HG03432 (cell line): Measurements from ENCODE around the gene PRDM16.

ENCODE experiments used
- ATAC-seq: cut with Tn5 transposase; IDR thresholded peaks from one replicate; pipeline ENCODE4 v1.9.1; 2021; ENCODE audit warnings: mild to moderate bottlenecking, moderate library complexity; ENCODE audit not compliant: unreplicated experiment

PRDM16 gene

DNA sequence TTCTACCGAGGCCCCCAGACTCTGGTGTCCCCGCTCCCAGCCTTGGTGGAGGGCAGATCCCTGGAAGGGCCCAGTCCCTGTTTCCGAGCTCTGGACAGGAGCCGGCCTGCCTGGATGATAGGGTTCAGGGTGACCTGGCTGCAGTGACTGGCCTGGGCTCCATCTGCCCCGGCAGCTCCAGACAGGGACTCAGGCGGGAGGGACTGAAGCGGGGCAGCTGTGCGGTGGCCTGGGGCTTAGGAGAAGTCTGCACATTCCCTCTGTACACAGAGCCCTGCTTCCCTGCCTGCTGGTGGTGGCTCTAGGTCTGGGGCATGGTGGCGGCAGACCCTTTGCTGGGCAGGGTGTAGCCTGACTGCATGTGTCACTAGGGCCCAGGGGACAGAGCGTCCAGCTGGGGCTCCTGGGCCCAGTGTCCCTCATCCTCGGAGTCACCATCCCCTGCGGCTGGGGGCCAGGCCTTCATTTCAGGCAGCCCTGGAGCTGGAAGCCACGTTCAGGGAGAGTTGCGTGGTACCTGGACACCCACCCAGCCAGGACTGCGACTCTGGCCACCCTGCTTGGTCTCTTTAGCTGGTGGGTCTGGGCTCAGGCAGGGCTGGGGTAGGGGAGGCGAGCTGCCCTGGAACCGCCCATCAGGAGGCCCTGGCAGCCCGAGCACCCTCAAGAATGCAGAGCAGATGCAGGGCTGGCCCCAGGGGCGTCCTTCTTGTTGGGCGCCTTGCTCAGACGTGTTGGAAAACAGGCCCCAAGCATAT, 395.1 kb downstream of the PRDM16 start:
- no peak for ATAC-seq

DNA sequence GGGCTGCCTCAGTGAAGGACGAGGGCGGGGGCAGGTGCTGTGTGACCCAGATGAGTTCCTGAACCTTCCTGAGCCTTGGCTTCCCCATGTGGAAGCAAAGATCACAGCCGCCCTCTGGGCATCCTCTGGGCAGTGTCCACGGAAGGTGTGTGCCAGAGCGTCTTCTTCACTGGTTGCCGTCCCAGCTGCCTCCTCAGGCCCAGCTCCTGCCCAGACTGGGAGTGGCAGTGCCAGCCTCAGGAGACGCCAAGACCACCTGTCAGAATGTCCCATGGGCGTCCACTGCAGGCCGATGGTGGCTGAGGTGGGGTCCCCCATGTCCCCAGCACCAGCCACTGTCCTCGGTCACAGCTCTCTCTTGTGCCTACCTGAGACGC, 395.6 kb downstream of the PRDM16 start:
- ATAC-seq, result no peak

DNA sequence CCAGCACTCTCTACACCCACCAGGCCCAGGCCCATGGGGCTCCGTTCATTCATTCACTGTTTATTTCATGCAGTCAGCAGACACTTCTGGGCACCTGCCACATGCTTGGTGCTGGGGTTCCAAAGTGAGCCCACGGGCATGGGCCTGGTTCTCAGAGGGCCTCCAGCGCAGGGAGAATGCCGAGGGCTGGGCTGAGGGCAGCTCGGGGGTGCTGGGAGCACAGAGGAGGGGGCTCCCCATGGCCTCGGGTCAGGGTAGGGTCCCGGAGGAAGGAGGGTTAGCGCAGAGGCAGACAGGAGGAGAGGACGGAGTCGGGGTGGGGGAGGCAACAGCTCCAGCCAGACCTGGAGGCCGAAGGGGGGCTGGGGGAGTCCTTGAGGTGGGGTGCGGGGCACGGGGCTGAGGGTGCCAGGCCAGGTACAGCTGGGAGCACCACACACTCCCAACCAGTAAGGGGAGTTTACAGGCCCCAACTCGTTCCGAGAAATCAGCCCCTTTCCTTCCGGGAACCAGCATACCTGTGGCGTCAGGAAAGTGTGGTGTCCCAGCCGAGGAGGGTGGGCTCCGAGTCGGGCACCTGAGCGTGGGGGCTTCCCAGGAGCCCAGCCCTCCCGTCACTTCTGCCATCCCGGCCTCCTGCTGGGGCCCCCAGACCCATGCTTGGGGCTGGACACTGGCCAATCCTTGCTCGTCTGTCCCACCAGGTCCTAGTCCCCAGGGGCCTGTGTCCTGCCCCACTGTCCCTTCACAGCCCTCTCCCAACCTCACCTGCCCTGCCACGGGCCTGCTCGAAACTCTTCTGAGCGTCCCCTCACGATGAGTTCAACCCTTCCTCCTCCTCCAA, 396.3 kb downstream of the PRDM16 start:
- ATAC-seq, result no peak

- no peak for ATAC-seq
Observed at GRCh38 chr1:3465935-3466321, 396.9 kb downstream of the PRDM16 start.

DNA sequence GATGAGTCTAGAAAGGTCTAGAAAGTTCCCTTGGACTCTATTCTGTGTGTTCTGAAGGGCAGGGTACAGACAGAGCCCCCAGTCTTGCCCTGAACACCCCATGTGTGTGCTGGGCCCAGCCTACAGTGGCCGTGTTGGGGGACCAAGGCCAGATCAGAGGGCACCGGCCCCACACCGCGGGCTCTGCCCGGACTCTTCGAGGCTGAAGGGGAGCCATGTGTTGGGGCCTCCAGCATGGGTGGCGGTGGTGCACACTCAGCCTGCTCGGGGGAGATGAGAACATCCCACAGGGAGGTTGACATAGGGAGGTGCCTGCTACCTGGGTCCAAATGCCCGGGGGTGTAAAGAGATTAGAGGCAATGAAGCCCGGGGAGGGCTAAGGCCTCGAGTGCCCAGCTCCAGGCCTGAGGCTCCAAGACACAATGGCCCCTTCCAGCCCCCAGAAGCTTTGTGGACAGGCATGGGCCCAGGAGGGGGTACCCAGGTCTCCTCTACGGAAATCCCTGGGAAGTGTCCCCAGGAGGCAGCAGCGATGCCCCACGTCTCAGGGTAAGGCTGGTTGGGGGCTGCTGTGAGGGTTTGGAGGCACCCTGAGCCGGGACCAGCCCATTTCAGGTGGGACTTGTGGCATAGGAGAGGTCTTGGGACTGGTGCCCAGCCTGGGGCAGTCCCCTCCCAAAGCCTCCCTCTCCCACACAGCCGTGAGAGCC, 397.5 kb downstream of the PRDM16 start:
- no peak for ATAC-seq

GRCh38 chr1:3467096-3468036, 398.4 kb downstream of the PRDM16 start:
- no peak for ATAC-seq

GRCh38 chr1:3468236-3469103, 399.5 kb downstream of the PRDM16 start:
- ATAC-seq, result no peak

- no peak for ATAC-seq
Observed at GRCh38 chr1:3469104-3469848, 400.3 kb downstream of the PRDM16 start.

GRCh38 chr1:3469849-3470649, 401.0 kb downstream of the PRDM16 start:
- ATAC-seq, result no peak

DNA sequence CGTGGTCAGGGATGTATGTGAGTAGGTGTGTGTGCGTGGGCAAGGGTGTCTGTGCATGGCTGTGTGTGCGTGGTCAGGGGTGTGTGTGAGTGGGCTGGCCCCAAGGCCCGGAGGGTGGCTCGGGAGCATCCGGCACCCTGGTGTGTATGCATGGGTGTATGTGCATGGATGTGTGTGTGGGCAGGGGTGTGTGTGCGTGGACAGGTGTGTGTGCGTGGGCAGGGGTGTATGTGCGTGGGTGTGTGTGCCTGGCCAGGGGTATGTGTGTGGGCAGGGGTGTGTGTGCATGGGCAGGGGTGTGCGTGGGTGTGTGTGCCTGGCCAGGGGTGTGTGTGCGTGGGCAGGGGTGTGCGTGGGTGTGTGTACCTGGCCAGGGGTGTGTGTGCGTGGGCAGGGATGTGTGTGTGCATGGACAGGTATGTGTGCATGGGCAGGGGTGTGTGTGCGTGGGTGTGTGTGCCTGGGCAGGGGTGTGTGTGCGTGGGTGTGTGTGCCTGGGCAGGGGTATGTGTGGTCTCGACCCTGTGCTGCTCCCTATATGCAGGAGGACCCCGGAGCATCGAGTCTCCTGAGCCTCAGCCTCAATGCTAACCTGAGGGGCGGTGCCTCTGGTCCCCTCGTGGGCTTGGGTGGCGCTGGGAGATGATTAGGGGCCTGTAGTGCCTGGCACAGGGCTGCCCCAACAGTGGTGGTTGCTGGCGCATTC, 401.8 kb downstream of the PRDM16 start:
- ATAC-seq, result no peak

DNA sequence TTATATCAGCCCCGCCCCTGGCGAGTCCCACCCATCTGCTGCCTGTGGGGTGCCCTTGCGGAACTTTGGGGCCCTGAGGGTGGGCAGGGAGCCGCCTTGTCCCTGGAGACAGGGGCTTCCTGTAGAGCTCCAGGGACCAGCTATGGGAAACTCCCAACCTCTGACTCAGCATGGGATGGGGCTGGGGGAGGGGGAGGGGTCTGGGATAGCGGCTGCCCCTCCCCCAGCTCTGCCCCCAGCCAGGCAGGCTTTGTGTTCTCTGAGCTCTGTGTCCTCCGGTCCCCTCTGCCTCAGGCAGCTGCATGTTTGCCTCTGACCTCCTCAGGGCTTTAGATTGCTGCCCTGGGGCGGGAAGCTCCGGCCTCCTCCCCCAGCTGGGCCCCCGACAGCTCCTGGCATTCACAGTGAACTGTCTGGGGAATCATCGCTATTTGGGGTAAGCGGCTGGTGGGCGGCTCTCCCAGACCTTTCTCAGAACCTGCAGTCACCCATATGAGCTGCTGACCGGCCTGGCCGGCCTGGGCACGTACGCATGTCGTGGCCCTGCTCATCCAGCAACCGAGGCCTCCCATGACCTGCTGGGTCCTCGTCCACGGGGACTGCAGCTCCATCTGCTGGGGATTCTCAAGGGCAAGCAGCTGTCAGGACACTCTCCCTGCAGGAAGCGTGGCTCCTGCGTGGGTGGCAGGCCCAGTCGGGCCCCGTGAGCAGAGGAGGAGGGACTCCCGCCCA, 402.5 kb downstream of the PRDM16 start:
- ATAC-seq, result no peak

- ATAC-seq, result no peak
Observed at GRCh38 chr1:3472088-3472850, 403.3 kb downstream of the PRDM16 start.

- ATAC-seq, result no peak
Observed at GRCh38 chr1:3472906-3473305, 403.9 kb downstream of the PRDM16 start.

DNA sequence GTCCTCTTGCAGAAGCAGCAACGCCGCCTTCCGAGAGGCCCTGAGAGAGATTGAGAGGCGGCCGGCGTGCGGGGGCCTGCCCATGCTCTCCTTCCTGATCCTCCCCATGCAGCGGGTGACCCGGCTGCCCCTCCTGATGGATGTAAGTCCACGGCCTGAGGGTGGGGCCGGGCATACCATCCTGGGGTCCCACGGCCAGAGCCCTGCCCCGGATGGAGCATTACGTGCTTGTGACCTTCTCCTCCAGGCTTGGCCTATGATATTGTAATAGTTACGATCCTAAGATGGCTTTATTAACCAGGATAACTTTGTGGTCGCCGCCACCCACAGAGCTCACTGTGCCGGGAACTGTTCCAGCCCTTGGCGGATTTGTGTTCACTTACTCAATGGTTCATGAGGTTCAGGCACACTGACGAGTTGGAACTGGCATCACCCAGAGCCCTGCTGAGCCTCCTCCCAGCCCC, 404.4 kb downstream of the PRDM16 start:
- ATAC-seq, result no peak

DNA sequence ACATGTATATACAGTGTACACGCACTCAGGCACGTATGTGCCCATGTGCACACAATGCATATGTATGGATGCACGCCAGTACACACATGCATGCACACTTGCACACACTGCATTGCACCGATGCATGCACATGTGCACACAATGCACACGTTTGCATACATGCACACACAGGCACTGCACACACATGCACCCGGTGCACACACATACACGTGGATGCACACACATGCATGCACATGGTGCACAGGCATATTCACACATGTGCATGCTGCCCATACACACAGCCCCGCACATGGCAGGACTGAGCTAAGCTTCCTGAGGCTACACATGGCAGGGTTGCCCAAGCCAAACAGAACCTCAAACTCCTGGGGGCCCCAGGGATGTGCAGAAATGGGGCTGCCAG, 405.0 kb downstream of the PRDM16 start:
- no peak for ATAC-seq

- ATAC-seq, result no peak
Observed at GRCh38 chr1:3474421-3474820, 405.4 kb downstream of the PRDM16 start.
